ENCODE data around the gene ZNF287.

GRCh38 chr17:16551878-16552636 is 16.9 kb downstream of the ZNF287 start:
- TF ChIP-seq, protein P1, sequence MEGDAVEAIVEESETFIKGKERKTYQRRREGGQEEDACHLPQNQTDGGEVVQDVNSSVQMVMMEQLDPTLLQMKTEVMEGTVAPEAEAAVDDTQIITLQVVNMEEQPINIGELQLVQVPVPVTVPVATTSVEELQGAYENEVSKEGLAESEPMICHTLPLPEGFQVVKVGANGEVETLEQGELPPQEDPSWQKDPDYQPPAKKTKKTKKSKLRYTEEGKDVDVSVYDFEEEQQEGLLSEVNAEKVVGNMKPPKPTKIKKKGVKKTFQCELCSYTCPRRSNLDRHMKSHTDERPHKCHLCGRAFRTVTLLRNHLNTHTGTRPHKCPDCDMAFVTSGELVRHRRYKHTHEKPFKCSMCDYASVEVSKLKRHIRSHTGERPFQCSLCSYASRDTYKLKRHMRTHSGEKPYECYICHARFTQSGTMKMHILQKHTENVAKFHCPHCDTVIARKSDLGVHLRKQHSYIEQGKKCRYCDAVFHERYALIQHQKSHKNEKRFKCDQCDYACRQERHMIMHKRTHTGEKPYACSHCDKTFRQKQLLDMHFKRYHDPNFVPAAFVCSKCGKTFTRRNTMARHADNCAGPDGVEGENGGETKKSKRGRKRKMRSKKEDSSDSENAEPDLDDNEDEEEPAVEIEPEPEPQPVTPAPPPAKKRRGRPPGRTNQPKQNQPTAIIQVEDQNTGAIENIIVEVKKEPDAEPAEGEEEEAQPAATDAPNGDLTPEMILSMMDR (IDR thresholded peaks at IDR 0.05; ENCODE audit: low read depth, low read length, poor library complexity, severe bottlenecking): no peak
- TF ChIP-seq EZH2phosphoT487 (IDR thresholded peaks at IDR 0.05; ENCODE audit: borderline replicate concordance, low read length): no peak

Measured in DOHH2 (cell line).